ENCODE data around the gene ALS2.

- no peak for TF ChIP-seq BHLHE40 (IDR thresholded peaks at IDR 0.05; ENCODE audit: borderline replicate concordance)
- no peak for TF ChIP-seq SUZ12 (IDR thresholded peaks at IDR 0.05)
- no peak for TF ChIP-seq FOXM1 (IDR thresholded peaks at IDR 0.05; ENCODE audit: borderline replicate concordance)
- no peak for TF ChIP-seq TARDBP (IDR thresholded peaks at IDR 0.05)
- no peak for TF ChIP-seq ZNF384 (IDR thresholded peaks at IDR 0.05)
- no peak for TF ChIP-seq FOXK2 (IDR thresholded peaks at IDR 0.05)
- TF ChIP-seq SP1 (IDR thresholded peaks at IDR 0.05), result no peak
- TF ChIP-seq HDGF (IDR thresholded peaks at IDR 0.05; ENCODE audit: borderline replicate concordance), result no peak
- TF ChIP-seq ELF4 (IDR thresholded peaks at IDR 0.05), result no peak
- no peak for TF ChIP-seq FOXA1 (IDR thresholded peaks at IDR 0.05)
- TF ChIP-seq L3MBTL2 (conservative IDR thresholded peaks at IDR 0.05), result no peak
- TF ChIP-seq PKNOX1 (IDR thresholded peaks at IDR 0.05), result peak; percentile 83
- no peak for TF ChIP-seq ARNT (IDR thresholded peaks at IDR 0.05)
Observed at GRCh38 chr2:201808027-201808426, 27.3 kb upstream of the ALS2 start.

Measured in HEK293T (cell line).